Measurements from ENCODE around the gene GJC2. TPM values are rescaled to one million over a fixed set of nuclear protein-coding genes. Genes with fewer than 3 reads are reported as not detected.

Gene GJC2
- total and polyA plus RNA-seq, 2 donors (not counting 3 experiments of a cell fraction or from before 2014, with no cell fraction given): 0.58 to 1.2 TPM

DNA sequence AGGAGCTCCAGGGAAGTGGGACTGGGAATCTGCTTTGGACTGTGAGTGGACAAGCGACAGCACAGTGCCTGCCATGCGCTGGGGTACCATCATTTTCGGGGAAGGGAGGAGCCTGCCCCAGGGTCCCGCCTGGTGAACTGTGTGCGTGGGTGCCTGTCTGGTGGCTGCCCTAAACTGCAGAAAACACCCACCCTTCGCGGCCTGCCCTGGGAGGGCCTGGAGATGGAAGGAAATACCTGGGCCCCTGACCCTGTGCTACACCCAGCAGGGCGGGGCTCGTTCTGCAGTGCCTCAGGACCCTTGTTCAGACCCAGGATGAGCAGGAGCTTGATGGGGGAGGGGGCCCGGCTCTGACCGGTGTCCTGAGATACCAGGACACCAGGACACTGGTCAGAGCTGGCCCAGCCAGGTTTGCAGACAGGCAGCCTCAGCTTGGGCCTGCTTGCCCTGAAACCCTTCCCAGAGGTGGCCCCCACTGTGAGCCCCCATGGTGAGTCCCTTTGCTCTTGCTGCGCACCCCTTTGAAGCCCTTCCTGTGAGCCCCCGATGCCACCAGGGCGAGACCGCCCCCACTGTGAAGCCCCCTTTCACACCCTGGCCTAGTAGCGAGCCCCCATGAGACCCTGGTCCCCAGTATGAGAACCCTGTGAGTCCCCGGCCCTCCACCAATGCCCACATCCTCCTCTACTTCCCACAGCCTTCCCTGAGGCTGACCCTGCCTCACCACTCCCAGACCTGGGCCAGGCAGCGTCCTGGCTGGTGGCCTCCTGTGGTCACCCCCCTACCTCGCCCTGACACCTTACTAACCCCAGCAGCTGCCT lies 2.6 kb downstream of the GJC2 start:
- no peaks in the 10 kb centered on the region for H3K27me3 ChIP-seq (ENCODE audit: control insufficient read depth in 2 of 2, insufficient read depth in 2 of 2, low read length in 2 of 2)
- intact Hi-C loops (cut with micrococcal nuclease) (no loop called here), dilution Hi-C loops (cut with MboI; ENCODE audit: extremely low pct_ligation_motif_present, low sequenced_read_pairs) (no loop called here)
- peaks cover 0 to 3% of the 10 kb centered on the region in 2 experiments for H3K36me3 ChIP-seq (ENCODE audit: control insufficient read depth in 2 of 2, extremely low read depth in 1 of 2, insufficient read depth in 2 of 2, low read length in 2 of 2)
- H3K27ac ChIP-seq (ENCODE audit: insufficient read depth, low read depth, low read length): no peak overlapping the region
- H3K4me2 ChIP-seq (ENCODE audit: insufficient read depth, low read length): no peak overlapping the region
- POLR2A ChIA-PET: no interaction called here
- no TSS peak for BruUV-seq (replicated peaks)
- H3K9me1 ChIP-seq (replicated peaks; ENCODE audit: control insufficient read depth, extremely low read depth, insufficient read depth, low read length): no peaks in the 10 kb centered on the region
- H3K9ac ChIP-seq (replicated peaks; ENCODE audit: extremely low read depth, insufficient read depth, low read length): no peak overlapping the region
- CTCF ChIA-PET: interaction anchor here (0.8 to 3.3 kb wide), 3 partner anchors 13 to 153 kb away, joined by 3 to 10 read pairs (median 4); no protein-coding TSS in a partner anchor
- H3K79me2 ChIP-seq (ENCODE audit: control insufficient read depth, insufficient read depth, low read length): peaks cover under 1% of the 10 kb centered on the region
- no peak overlapping the region for H2AFZ ChIP-seq (ENCODE audit: low read depth, low read length)
- FAIRE-seq (no peak), DNase-seq (ENCODE audit: low read depth, low spot score) (no peak)
- peaks cover 16% of the 10 kb centered on the region for H3K4me1 ChIP-seq (ENCODE audit: control insufficient read depth, extremely low read depth, insufficient read depth, low read length)
- H3K4me3 ChIP-seq (replicated peaks in 1 of 3; ENCODE audit: insufficient read depth in 1 of 3, low read depth in 1 of 3, low read length in 3 of 3): no peak overlapping the region
- no peaks in the 10 kb centered on the region for H3K9me3 ChIP-seq (replicated peaks; ENCODE audit: control insufficient read depth, insufficient read depth, low read length)
- H4K20me1 ChIP-seq (replicated peaks; ENCODE audit: control insufficient read depth, extremely low read depth, insufficient read depth, low read length): no peaks in the 10 kb centered on the region
- TF ChIP-seq POLR2AphosphoS5 (IDR thresholded peaks at IDR 0.05; ENCODE audit: insufficient read depth, low read depth, low read length) (no peak), JUN (IDR thresholded peaks at IDR 0.05; ENCODE audit: borderline replicate concordance, insufficient read depth, insufficient read length, low read depth) (no peak), POLR2A (IDR thresholded peaks at IDR 0.05; ENCODE audit: low read depth, low read length) (no peak), EZH2 (IDR thresholded peaks at IDR 0.05; ENCODE audit: borderline replicate concordance, low read depth, low read length, severe bottlenecking) (no peak), FOS (IDR thresholded peaks at IDR 0.05; ENCODE audit: borderline replicate concordance, insufficient read depth, low read length) (no peak), GATA2 (IDR thresholded peaks at IDR 0.05; ENCODE audit: insufficient read depth, insufficient read length, low read depth, low read length) (no peak)
- TF ChIP-seq, protein P1, sequence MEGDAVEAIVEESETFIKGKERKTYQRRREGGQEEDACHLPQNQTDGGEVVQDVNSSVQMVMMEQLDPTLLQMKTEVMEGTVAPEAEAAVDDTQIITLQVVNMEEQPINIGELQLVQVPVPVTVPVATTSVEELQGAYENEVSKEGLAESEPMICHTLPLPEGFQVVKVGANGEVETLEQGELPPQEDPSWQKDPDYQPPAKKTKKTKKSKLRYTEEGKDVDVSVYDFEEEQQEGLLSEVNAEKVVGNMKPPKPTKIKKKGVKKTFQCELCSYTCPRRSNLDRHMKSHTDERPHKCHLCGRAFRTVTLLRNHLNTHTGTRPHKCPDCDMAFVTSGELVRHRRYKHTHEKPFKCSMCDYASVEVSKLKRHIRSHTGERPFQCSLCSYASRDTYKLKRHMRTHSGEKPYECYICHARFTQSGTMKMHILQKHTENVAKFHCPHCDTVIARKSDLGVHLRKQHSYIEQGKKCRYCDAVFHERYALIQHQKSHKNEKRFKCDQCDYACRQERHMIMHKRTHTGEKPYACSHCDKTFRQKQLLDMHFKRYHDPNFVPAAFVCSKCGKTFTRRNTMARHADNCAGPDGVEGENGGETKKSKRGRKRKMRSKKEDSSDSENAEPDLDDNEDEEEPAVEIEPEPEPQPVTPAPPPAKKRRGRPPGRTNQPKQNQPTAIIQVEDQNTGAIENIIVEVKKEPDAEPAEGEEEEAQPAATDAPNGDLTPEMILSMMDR (IDR thresholded peaks at IDR 0.05; ENCODE audit: extremely low read depth in 1 of 2, insufficient read depth in 1 of 2, low read depth in 1 of 2, low read length in 2 of 2): no peak
- TF ChIP-seq, protein P2, sequence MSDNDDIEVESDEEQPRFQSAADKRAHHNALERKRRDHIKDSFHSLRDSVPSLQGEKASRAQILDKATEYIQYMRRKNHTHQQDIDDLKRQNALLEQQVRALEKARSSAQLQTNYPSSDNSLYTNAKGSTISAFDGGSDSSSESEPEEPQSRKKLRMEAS (IDR thresholded peaks at IDR 0.05; ENCODE audit: insufficient read depth, insufficient read length): no peak

All from endothelial cell of umbilical vein (primary cell).